ENCODE measurements around the gene CNTN5. TPM values are rescaled to one million over a fixed set of nuclear protein-coding genes. Genes with fewer than 3 reads are reported as not detected.

Gene CNTN5
- total RNA-seq, 1 donor from 2014 or later: 0.36 TPM

GRCh38 chr11:99501655-99502054, 480.9 kb downstream of the CNTN5 start:
- Histone ChIP-seq H3K27me3 (ENCODE audit: low read depth) (no peaks in the 10 kb centered on the region), H3K4me3 (no peak overlapping the region), H3K27ac (replicated peaks) (no peak overlapping the region), H3K36me3 (no peaks in the 10 kb centered on the region), H3K9me3 (replicated peaks) (no peaks in the 10 kb centered on the region), H3K4me1 (no peaks in the 10 kb centered on the region)
- TF ChIP-seq CTCF (IDR thresholded peaks at IDR 0.05; ENCODE audit: borderline replicate concordance): no peak
- no peak for DNase-seq
- intact Hi-C loops (cut with micrococcal nuclease): no loop called here

GRCh38 chr11:99505316-99505715, 484.6 kb downstream of the CNTN5 start:
- DNase-seq: no peak
- intact Hi-C loops (cut with micrococcal nuclease): no loop called here

GRCh38 chr11:99505831-99506230, 485.1 kb downstream of the CNTN5 start:
- no peaks in the 10 kb centered on the region for H3K27me3 ChIP-seq (ENCODE audit: low read depth)
- H3K4me1 ChIP-seq: no peaks in the 10 kb centered on the region
- no peaks in the 10 kb centered on the region for H3K36me3 ChIP-seq
- H3K9me3 ChIP-seq (replicated peaks): no peaks in the 10 kb centered on the region
- H3K27ac ChIP-seq (replicated peaks): no peak overlapping the region
- no peak for DNase-seq
- no peak for TF ChIP-seq CTCF (IDR thresholded peaks at IDR 0.05; ENCODE audit: borderline replicate concordance)
- no peak overlapping the region for H3K4me3 ChIP-seq
- intact Hi-C loops (cut with micrococcal nuclease): no loop called here

More at GRCh38 chr11:99505316-99505715, 484.6 kb downstream of the CNTN5 start:
- H3K9me3 ChIP-seq (replicated peaks): no peaks in the 10 kb centered on the region
- no peak overlapping the region for H3K4me3 ChIP-seq
- no peaks in the 10 kb centered on the region for H3K27me3 ChIP-seq (ENCODE audit: low read depth)
- H3K27ac ChIP-seq (replicated peaks): no peak overlapping the region
- TF ChIP-seq CTCF (IDR thresholded peaks at IDR 0.05; ENCODE audit: borderline replicate concordance): no peak
- H3K4me1 ChIP-seq: no peaks in the 10 kb centered on the region
- no peaks in the 10 kb centered on the region for H3K36me3 ChIP-seq

GRCh38 chr11:99509863-99510262, 489.1 kb downstream of the CNTN5 start:
- Histone ChIP-seq H3K4me1 (no peaks in the 10 kb centered on the region), H3K36me3 (no peaks in the 10 kb centered on the region), H3K27me3 (ENCODE audit: low read depth) (no peaks in the 10 kb centered on the region), H3K4me3 (no peak overlapping the region), H3K27ac (replicated peaks) (no peak overlapping the region), H3K9me3 (replicated peaks) (no peaks in the 10 kb centered on the region)
- intact Hi-C loops (cut with micrococcal nuclease): no loop called here
- no peak for TF ChIP-seq CTCF (IDR thresholded peaks at IDR 0.05; ENCODE audit: borderline replicate concordance)
- no peak for DNase-seq

GRCh38 chr11:99513368-99513767, 492.6 kb downstream of the CNTN5 start:
- no peak for DNase-seq
- H3K4me3 ChIP-seq: no peak overlapping the region
- no peaks in the 10 kb centered on the region for H3K27me3 ChIP-seq (ENCODE audit: low read depth)
- no peak for TF ChIP-seq CTCF (IDR thresholded peaks at IDR 0.05; ENCODE audit: borderline replicate concordance)
- H3K36me3 ChIP-seq: no peaks in the 10 kb centered on the region
- no peaks in the 10 kb centered on the region for H3K9me3 ChIP-seq (replicated peaks)
- no peaks in the 10 kb centered on the region for H3K4me1 ChIP-seq
- no peak overlapping the region for H3K27ac ChIP-seq (replicated peaks)
- intact Hi-C loops (cut with micrococcal nuclease): no loop called here

GRCh38 chr11:99519095-99519494, 498.3 kb downstream of the CNTN5 start:
- Histone ChIP-seq H3K27me3 (ENCODE audit: low read depth) (no peaks in the 10 kb centered on the region), H3K4me1 (no peaks in the 10 kb centered on the region), H3K4me3 (no peak overlapping the region), H3K27ac (replicated peaks) (no peak overlapping the region), H3K9me3 (replicated peaks) (no peaks in the 10 kb centered on the region), H3K36me3 (no peaks in the 10 kb centered on the region)
- TF ChIP-seq CTCF (IDR thresholded peaks at IDR 0.05; ENCODE audit: borderline replicate concordance): no peak
- intact Hi-C loops (cut with micrococcal nuclease): no loop called here
- DNase-seq: no peak
